ENCODE data around the gene CSNK2B.

GRCh38 chr6:31680226-31681134 lies 14.6 kb downstream of the CSNK2B start, which contains the start of gene LY6G5C:
- TF ChIP-seq CTCF (IDR thresholded peaks at IDR 0.05) (peak; percentile 25 to 89 (median 80)), POLR2A (IDR thresholded peaks at IDR 0.05) (no peak)

Data from thyroid gland (tissue), 4 donors.